CD14-positive monocyte (primary cell): ENCODE data around the gene PKLR. TPM values are rescaled to one million over a fixed set of nuclear protein-coding genes. Genes with fewer than 3 reads are reported as not detected.

ENCODE experiments used
- DNase-seq, 3 donors: peaks; one replicate each; pipeline ENCODE4 v3.0.0-alpha.2; 2011 to 2022
- H2AFZ ChIP-seq: 2 replicates; pipeline ENCODE4 v1.6.0; 2012; ENCODE audit warnings: mild to moderate bottlenecking, low read depth, low read length, inconsistent platforms; ENCODE audit not compliant: insufficient read depth, poor library complexity, severe bottlenecking
- H3K27ac ChIP-seq, 2 donors: 1 replicate in 1 of 2; 2 replicates in 1 of 2; pipeline ENCODE4 v1.5.1; 2012 to 2013; ENCODE audit warnings: low read length in 2 of 2, control low read depth in 1 of 2, inconsistent platforms in 1 of 2, low read depth in 1 of 2, mild to moderate bottlenecking in 1 of 2
- H3K27me3 ChIP-seq, 2 donors: one replicate each; pipeline versions ENCODE4 v1.6.0 to v1.6.1; 2011 to 2013; ENCODE audit warnings: low read length in 2 of 2; ENCODE audit not compliant: control insufficient read depth in 2 of 2, insufficient read depth in 2 of 2
- H3K36me3 ChIP-seq, 2 donors: replicated peaks in 1 of 2; 1 replicate in 1 of 2; 2 replicates in 1 of 2; pipeline versions ENCODE4 v1.5.1 to v1.6.1; 2012 to 2013; ENCODE audit warnings: low read length in 2 of 2, control low read depth in 1 of 2, inconsistent platforms in 1 of 2, mild to moderate bottlenecking in 1 of 2; ENCODE audit not compliant: insufficient read depth in 2 of 2, control insufficient read depth in 1 of 2
- H3K4me1 ChIP-seq, 2 donors: 1 replicate in 1 of 2; 2 replicates in 1 of 2; pipeline versions ENCODE4 v1.5.1 to v1.6.1; 2012 to 2013; ENCODE audit warnings: low read length in 2 of 2, control low read depth in 1 of 2, inconsistent platforms in 1 of 2, mild to moderate bottlenecking in 1 of 2, moderate library complexity in 1 of 2; ENCODE audit not compliant: insufficient read depth in 2 of 2, control insufficient read depth in 1 of 2
- H3K4me2 ChIP-seq: replicated peaks from 2 replicates; pipeline ENCODE3; 2012; ENCODE audit warnings: low read length, moderate library complexity, mild to moderate bottlenecking; ENCODE audit not compliant: poor library complexity, severe bottlenecking; ENCODE audit errors: extremely low read depth
- H3K4me3 ChIP-seq, 3 experiments: fragments of 200-600 bp in 1 of 3; sonication (generic) in 1 of 3; replicated peaks in 1 of 3; 1 replicate in 2 of 3; 2 replicates in 1 of 3; pipeline ENCODE4 v1.5.1; 2011 to 2013; ENCODE audit warnings: low read length in 3 of 3, mild to moderate bottlenecking in 3 of 3, control low read depth in 2 of 3, low read depth in 2 of 3, inconsistent platforms in 1 of 3, moderate library complexity in 1 of 3
- H3K79me2 ChIP-seq: 2 replicates; pipeline ENCODE4 v1.6.0; 2012; ENCODE audit warnings: mild to moderate bottlenecking, control low read depth, inconsistent platforms, low read length, moderate library complexity; ENCODE audit not compliant: insufficient read depth
- H3K9ac ChIP-seq: 2 replicates; pipeline ENCODE4 v1.6.0; 2017; ENCODE audit warnings: low read length, mild to moderate bottlenecking; ENCODE audit not compliant: insufficient read depth, poor library complexity, severe bottlenecking
- H3K9me3 ChIP-seq, 2 donors: replicated peaks in 1 of 2; 1 replicate in 1 of 2; 2 replicates in 1 of 2; pipeline versions ENCODE4 v1.5.1 to v1.6.1; 2012 to 2013; ENCODE audit warnings: low read length in 2 of 2, control low read depth in 1 of 2; ENCODE audit not compliant: control insufficient read depth in 1 of 2, insufficient read depth in 1 of 2
- H4K20me1 ChIP-seq: 2 replicates; pipeline ENCODE4 v1.6.0; 2012; ENCODE audit warnings: mild to moderate bottlenecking, low read length, control low read depth, moderate library complexity; ENCODE audit not compliant: insufficient read depth
- H3K27ac Mint-ChIP-seq, 7 donors: one replicate each; pipeline ENCODE4 v1.8.0; 2020; ENCODE audit warnings: mild to moderate bottlenecking in 7 of 7, mixed read lengths in 7 of 7, moderate library complexity in 6 of 7, inconsistent platforms in 2 of 7
- H3K27me3 Mint-ChIP-seq, 3 donors: one replicate each; pipeline ENCODE4 v1.8.0; 2021 to 2022; ENCODE audit warnings: low read depth in 3 of 3, mild to moderate bottlenecking in 3 of 3, mixed read lengths in 3 of 3, moderate library complexity in 3 of 3, inconsistent platforms in 1 of 3
- H3K36me3 Mint-ChIP-seq, 2 donors: one replicate each; pipeline ENCODE4 v1.8.0; 2020; ENCODE audit warnings: mixed read lengths in 2 of 2, inconsistent platforms in 1 of 2, mild to moderate bottlenecking in 1 of 2
- H3K4me1 Mint-ChIP-seq: one replicate; pipeline ENCODE4 v1.8.0; 2020; ENCODE audit warnings: mild to moderate bottlenecking, mixed read lengths
- H3K4me3 Mint-ChIP-seq, 2 donors: one replicate each; pipeline ENCODE4 v1.8.0; 2020; ENCODE audit warnings: mild to moderate bottlenecking in 2 of 2, mixed read lengths in 2 of 2, moderate library complexity in 1 of 2
- H3K9me3 Mint-ChIP-seq, 7 donors: one replicate each; pipeline ENCODE4 v1.8.0; 2020 to 2022; ENCODE audit warnings: mixed read lengths in 7 of 7, mild to moderate bottlenecking in 6 of 7, moderate library complexity in 6 of 7, inconsistent platforms in 2 of 7
- CTCF ChIP-seq: fragments of 200-600 bp; IDR thresholded peaks from one replicate; pipeline ENCODE4 v1.8.0; 2022; ENCODE audit warnings: antibody characterized with exemption, mild to moderate bottlenecking
- WGBS: methylation state at CpG from one replicate; pipeline ENCODE4 v1.1.5; 2013; ENCODE audit warnings: missing lambda C conversion rate; ENCODE audit not compliant: insufficient coverage; 5-methylcytosine and 5-hydroxymethylcytosine counted together
- intact Hi-C, 2 donors: fragments of 100-400 bp; cut with micrococcal nuclease; formaldehyde crosslinking; loops; one replicate each; pipeline versions ENCODE4 v1.15.0 to v1.15.1; 2023
- polyA plus RNA-seq, 3 donors: library from polyadenylated mRNA; depleted of rRNA in 1 of 3; unstranded in 2 of 3; stranded (reverse) in 1 of 3; fragments of 300-500 nt in 2 of 3; fragments of >200 nt in 1 of 3; fragmentation: Illumina TruSeq in 2 of 3; gene quantifications; 1 replicate in 2 of 3; 2 replicates in 1 of 3; pipeline ENCODE4 v1.2.3, GENCODE V29; 2012 to 2021

Gene PKLR
- polyA plus RNA-seq, 3 donors: 0.05 TPM; not detected in 2

- H3K4me1 ChIP-seq: peaks cover 32 to 39% of the 10 kb centered on the region in 2 donors
- WGBS: 6% methylated on average over 30 of the region's 35 CpGs
- peaks cover 3% of the 10 kb centered on the region for H3K79me2 ChIP-seq
- Mint-ChIP-seq H3K9me3 (no peaks in the 10 kb centered on the region), H3K4me3 (peak overlapping the region; percentile 87 to 93), H3K27ac (peak overlapping the region in 2 of 7 donors; percentile 36 to 42), H3K27me3 (peaks cover 0 to 5% (median 1%) of the 10 kb centered on the region in 3 donors), H3K4me1 (peaks cover 34% of the 10 kb centered on the region), H3K36me3 (peaks cover 26 to 33% of the 10 kb centered on the region in 2 donors)
- H3K27ac ChIP-seq: peak overlapping the region in 1 of 2 donors; percentile 72
- H3K9me3 ChIP-seq: no peaks in the 10 kb centered on the region
- no peaks in the 10 kb centered on the region for H4K20me1 ChIP-seq
- TF ChIP-seq CTCF: no peak
- peak overlapping the region; percentile 92 for H2AFZ ChIP-seq
- H3K27me3 ChIP-seq: no peaks in the 10 kb centered on the region
- peaks cover 8 to 27% of the 10 kb centered on the region in 2 donors for H3K36me3 ChIP-seq
- peak overlapping the region; percentile 97 for H3K4me2 ChIP-seq
- H3K9ac ChIP-seq: peak overlapping the region; percentile 61
- intact Hi-C loops: loop anchor here (5.0 kb wide), 2 partner anchors 68 to 338 kb away; partner anchors contain the start of gene RUSC1 (in 1 of the 2)
- no peak for DNase-seq
- peak overlapping the region; percentile 76 to 88 (median 78) for H3K4me3 ChIP-seq
Observed at GRCh38 chr1:155254714-155255242, 46.5 kb downstream of the PKLR start.

- Histone ChIP-seq H3K79me2 (peaks cover 3% of the 10 kb centered on the region), H3K27me3 (no peaks in the 10 kb centered on the region), H4K20me1 (no peaks in the 10 kb centered on the region), H3K36me3 (peaks cover 8 to 22% of the 10 kb centered on the region in 2 donors), H3K9ac (peak overlapping the region; percentile 61), H3K27ac (no peak overlapping the region), H3K4me1 (peaks cover 32 to 39% of the 10 kb centered on the region in 2 donors), H3K4me3 (peak overlapping the region in 2 of 3 experiments; percentile 78 to 88), H3K4me2 (peak overlapping the region; percentile 97), H3K9me3 (no peaks in the 10 kb centered on the region), H2AFZ (peak overlapping the region; percentile 92)
- H3K4me3 Mint-ChIP-seq: peak overlapping the region; percentile 87 to 93
- peaks cover 22 to 28% of the 10 kb centered on the region in 2 donors for H3K36me3 Mint-ChIP-seq
- H3K4me1 Mint-ChIP-seq: peaks cover 34% of the 10 kb centered on the region
- intact Hi-C loops: loop anchor here (5.0 kb wide), 2 partner anchors 68 to 338 kb away; partner anchors contain the start of gene RUSC1 (in 1 of the 2)
- no peak for DNase-seq
- H3K27me3 Mint-ChIP-seq: peaks cover 0 to 5% (median 1%) of the 10 kb centered on the region in 3 donors
- no peak for TF ChIP-seq CTCF
- H3K9me3 Mint-ChIP-seq: no peaks in the 10 kb centered on the region
- H3K27ac Mint-ChIP-seq: peak overlapping the region in 3 of 7 donors; percentile 36 to 48 (median 42)
- WGBS: 55% methylated on average over 8 of the region's 12 CpGs
Observed at GRCh38 chr1:155254228-155254713, 47.0 kb downstream of the PKLR start.
